Brain microvascular endothelial cell (primary cell): ENCODE data around the gene SAP30BP.

Experiments used
- DNase-seq: peaks from one replicate; pipeline ENCODE4 v3.0.0-alpha.2; 2020
- H3K27ac ChIP-seq: fragments of 250-450 bp; sonication (Bioruptor Pico); 2 replicates; pipeline ENCODE4 v1.5.1; 2020; ENCODE audit warnings: mild to moderate bottlenecking, moderate library complexity
- H3K27me3 ChIP-seq: fragments of 250-450 bp; sonication (Bioruptor Pico); replicated peaks from 2 replicates; pipeline ENCODE4 v1.5.1; 2020; ENCODE audit warnings: mild to moderate bottlenecking
- H3K36me3 ChIP-seq: fragments of 250-450 bp; sonication (Bioruptor Pico); replicated peaks from 2 replicates; pipeline ENCODE4 v1.5.1; 2020; ENCODE audit warnings: mild to moderate bottlenecking
- H3K4me3 ChIP-seq: 2 replicates; pipeline ENCODE4 v1.5.1; 2011; ENCODE audit warnings: low read depth, mild to moderate bottlenecking, control low read depth, low read length, moderate library complexity
- CTCF ChIP-seq: IDR thresholded peaks from 2 replicates; pipeline ENCODE4 v1.5.1; 2011; ENCODE audit warnings: low read depth, mild to moderate bottlenecking, moderate library complexity, low read length, control low read depth, inconsistent platforms; ENCODE audit errors: missing control alignments
- in situ Hi-C: cut with HindIII; loops from 2 replicates; pipeline ENCODE4 v1.10.0; 2017; ENCODE audit warnings: low sequenced_read_pairs, low pct_ligation_motif_present

Gene SAP30BP

DNA sequence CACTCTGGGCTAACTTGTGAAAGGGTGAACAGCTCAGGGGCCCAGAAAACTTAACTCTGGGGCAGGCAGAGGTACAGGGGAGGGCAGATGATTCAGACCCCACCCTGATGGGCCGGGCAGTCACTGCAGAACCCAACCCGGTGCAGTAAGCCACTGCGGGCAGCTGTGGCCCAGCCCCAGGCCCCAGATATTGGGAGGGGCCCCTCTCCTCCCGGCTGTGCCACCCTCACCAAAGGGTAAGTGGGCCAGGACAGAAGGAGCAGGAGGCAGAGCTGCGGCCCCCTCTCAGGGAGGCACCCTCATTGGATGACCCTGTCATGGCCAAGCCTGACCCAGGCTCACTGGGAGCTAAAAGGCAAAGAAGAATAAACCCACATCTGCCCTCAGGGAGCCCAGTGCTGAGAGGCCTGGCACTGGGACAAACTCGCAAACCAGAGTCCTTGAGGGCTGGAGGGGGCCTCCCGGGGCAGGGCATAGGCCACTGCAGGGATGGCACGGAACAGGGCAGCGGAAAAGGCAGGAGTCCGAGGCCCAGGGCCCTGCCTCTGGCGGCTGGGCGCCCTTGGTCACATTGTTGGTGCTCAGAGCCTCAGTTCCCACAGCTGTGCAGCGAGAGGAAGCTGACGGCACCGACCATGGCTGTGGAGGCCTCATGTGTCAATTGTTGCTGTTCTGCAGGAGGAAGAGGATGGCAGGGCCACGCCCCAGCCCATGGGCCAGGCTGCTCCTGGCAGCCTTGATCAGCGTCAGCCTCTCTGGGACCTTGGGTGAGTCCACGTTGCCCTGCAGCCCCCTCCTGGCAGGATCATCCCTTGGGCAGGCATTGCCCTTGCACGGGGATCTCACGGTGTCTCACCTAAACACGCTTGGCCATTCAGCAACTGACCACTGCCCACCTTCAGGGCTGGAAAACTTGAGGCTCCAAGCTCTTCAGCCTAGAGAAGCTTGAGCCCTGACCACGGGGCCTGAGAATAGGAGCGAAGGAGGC, 57.2 kb downstream of the SAP30BP start:
- in situ Hi-C loops: no loop called here
- TF ChIP-seq CTCF: no peak
- Histone ChIP-seq H3K27me3 (peaks cover 20% of the 10 kb centered on the region), H3K4me3 (no peak overlapping the region), H3K36me3 (no peaks in the 10 kb centered on the region), H3K27ac (no peak overlapping the region)
- no peak for DNase-seq

- no peak for DNase-seq
- in situ Hi-C loops: no loop called here
- Histone ChIP-seq H3K27ac (no peak overlapping the region), H3K4me3 (no peak overlapping the region), H3K27me3 (peaks cover 10% of the 10 kb centered on the region), H3K36me3 (no peaks in the 10 kb centered on the region)
- no peak for TF ChIP-seq CTCF
Observed at GRCh38 chr17:75725504-75725903, 58.4 kb downstream of the SAP30BP start.

- H3K27me3 ChIP-seq: no peaks in the 10 kb centered on the region
- H3K4me3 ChIP-seq: no peak overlapping the region
- no peak overlapping the region for H3K27ac ChIP-seq
- in situ Hi-C loops: no loop called here
- TF ChIP-seq CTCF: no peak
- H3K36me3 ChIP-seq: no peaks in the 10 kb centered on the region
- DNase-seq: no peak
Observed at GRCh38 chr17:75727391-75727790, 60.3 kb downstream of the SAP30BP start.

GRCh38 chr17:75729351-75729750, 62.2 kb downstream of the SAP30BP start:
- no peak overlapping the region for H3K4me3 ChIP-seq
- in situ Hi-C loops: no loop called here

DNA sequence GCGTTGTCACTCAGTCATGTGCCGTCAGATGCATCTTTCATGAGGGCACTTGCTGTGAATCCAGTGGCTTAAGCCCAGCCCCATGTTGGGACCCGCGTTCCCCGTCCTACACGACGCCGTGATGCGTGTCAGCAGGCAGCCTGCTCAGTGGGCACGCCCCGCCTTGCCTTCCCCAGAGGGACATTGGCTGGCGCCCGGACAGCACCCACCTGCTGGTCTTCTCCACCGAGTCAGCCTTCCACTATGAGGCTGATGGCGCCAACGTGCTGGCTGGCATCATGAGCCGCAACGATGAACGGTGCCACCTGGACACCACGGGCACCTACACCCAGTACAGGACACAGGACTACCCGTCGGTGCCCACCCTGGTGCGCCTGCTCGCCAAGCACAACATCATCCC, 62.9 kb downstream of the SAP30BP start:
- no peak for TF ChIP-seq CTCF
- no peak overlapping the region for H3K4me3 ChIP-seq
- H3K27me3 ChIP-seq: no peaks in the 10 kb centered on the region
- DNase-seq: no peak
- no peaks in the 10 kb centered on the region for H3K36me3 ChIP-seq
- in situ Hi-C loops: no loop called here
- no peak overlapping the region for H3K27ac ChIP-seq

More at GRCh38 chr17:75729351-75729750, 62.2 kb downstream of the SAP30BP start:
- no peak for DNase-seq
- no peak for TF ChIP-seq CTCF
- Histone ChIP-seq H3K27ac (no peak overlapping the region), H3K27me3 (no peaks in the 10 kb centered on the region), H3K36me3 (no peaks in the 10 kb centered on the region)
